Measurements from ENCODE around the gene GNAQ.

DNA sequence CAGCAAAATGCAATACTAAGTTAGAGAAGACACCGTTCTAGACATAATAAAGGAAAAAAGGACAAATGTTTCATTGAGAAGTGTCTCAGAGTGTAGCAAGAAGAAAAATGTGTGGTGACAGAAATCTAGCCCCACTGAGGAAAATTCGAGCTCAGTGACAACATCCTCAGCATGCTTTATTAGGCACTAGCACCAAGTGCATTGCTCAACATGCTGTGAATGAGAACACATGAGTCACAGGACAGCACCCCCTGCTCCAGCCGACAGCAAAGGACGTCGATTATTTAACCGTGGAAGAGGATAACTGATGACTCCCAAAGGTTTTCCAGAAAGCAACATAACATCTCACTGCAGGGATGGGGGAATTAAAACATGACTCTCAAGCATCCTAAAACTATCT is 182.7 kb downstream of the GNAQ start:
- TF ChIP-seq POLR2AphosphoS5 (IDR thresholded peaks at IDR 0.05) (peak in 1 of 3 donors; percentile 74), POLR2A (IDR thresholded peaks at IDR 0.05) (no peak)
- TF ChIP-seq, protein P1, sequence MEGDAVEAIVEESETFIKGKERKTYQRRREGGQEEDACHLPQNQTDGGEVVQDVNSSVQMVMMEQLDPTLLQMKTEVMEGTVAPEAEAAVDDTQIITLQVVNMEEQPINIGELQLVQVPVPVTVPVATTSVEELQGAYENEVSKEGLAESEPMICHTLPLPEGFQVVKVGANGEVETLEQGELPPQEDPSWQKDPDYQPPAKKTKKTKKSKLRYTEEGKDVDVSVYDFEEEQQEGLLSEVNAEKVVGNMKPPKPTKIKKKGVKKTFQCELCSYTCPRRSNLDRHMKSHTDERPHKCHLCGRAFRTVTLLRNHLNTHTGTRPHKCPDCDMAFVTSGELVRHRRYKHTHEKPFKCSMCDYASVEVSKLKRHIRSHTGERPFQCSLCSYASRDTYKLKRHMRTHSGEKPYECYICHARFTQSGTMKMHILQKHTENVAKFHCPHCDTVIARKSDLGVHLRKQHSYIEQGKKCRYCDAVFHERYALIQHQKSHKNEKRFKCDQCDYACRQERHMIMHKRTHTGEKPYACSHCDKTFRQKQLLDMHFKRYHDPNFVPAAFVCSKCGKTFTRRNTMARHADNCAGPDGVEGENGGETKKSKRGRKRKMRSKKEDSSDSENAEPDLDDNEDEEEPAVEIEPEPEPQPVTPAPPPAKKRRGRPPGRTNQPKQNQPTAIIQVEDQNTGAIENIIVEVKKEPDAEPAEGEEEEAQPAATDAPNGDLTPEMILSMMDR (IDR thresholded peaks at IDR 0.05 in 8 of 11, conservative IDR thresholded peaks at IDR 0.05 in 3 of 11), result no peak
